Activated CD8-positive, alpha-beta memory T cell treated with anti-CD3 and anti-CD28 coated beads, Interleukin-2, amount 10 ng/mL, durations not matched to agents 7 days and 5 days (primary cell): ENCODE results near the gene RBMS1. TPM values are rescaled to one million over a fixed set of nuclear protein-coding genes. Genes with fewer than 3 reads are reported as not detected.

ENCODE experiments used
- ATAC-seq: fragments of 150-1000 bp; cut with Tn5 transposase; one replicate; pipeline ENCODE4 v1.10.0; 2021; ENCODE audit warnings: moderate library complexity
- CTCF ChIA-PET: fragments of 350-600 bp; sonication (Branson Sonifier 250); formaldehyde crosslinking; loops from one replicate; lab custom pipeline; 2021; ENCODE audit warnings: antibody characterized with exemption; lab: Charles Lee
- DNase-seq: peaks from one replicate; pipeline ENCODE4 v3.0.0-alpha.2; 2020
- H3K27ac Mint-ChIP-seq: one replicate; pipeline ENCODE4 v1.8.0; 2021; ENCODE audit warnings: mild to moderate bottlenecking, mixed read lengths
- H3K27me3 Mint-ChIP-seq: one replicate; pipeline ENCODE4 v1.8.0; 2021; ENCODE audit warnings: mixed read lengths
- H3K36me3 Mint-ChIP-seq: one replicate; pipeline ENCODE4 v1.8.0; 2021; ENCODE audit warnings: mild to moderate bottlenecking, mixed read lengths
- H3K4me1 Mint-ChIP-seq: one replicate; pipeline ENCODE4 v1.8.0; 2021; ENCODE audit warnings: mixed read lengths
- H3K4me3 Mint-ChIP-seq: one replicate; pipeline ENCODE4 v1.8.0; 2021; ENCODE audit warnings: mild to moderate bottlenecking, moderate library complexity, mixed read lengths
- H3K9me3 Mint-ChIP-seq: one replicate; pipeline ENCODE4 v1.8.0; 2022; ENCODE audit warnings: low read depth, mixed read lengths
- total RNA-seq, 2 experiments: library from RNA; stranded (reverse); gene quantifications; one replicate each; pipeline ENCODE4 v1.2.3, GENCODE V29; 2021

RBMS1 gene
- total RNA-seq, 2 experiments from 2014 or later: 41.8 to 54.9 TPM

- peaks cover 16% of the 10 kb centered on the region for H3K36me3 Mint-ChIP-seq
- H3K4me3 Mint-ChIP-seq: no peak overlapping the region
- CTCF ChIA-PET: no interaction called here
- H3K27ac Mint-ChIP-seq: no peak overlapping the region
- H3K9me3 Mint-ChIP-seq: no peaks in the 10 kb centered on the region
- DNase-seq (no peak), ATAC-seq (no peak)
- H3K4me1 Mint-ChIP-seq: no peaks in the 10 kb centered on the region
- no peaks in the 10 kb centered on the region for H3K27me3 Mint-ChIP-seq
Measured at GRCh38 chr2:160360089-160360757, 133.4 kb downstream of the RBMS1 start.

GRCh38 chr2:160358046-160358445, 135.6 kb downstream of the RBMS1 start:
- CTCF ChIA-PET: no interaction called here
- DNase-seq (no peak), ATAC-seq (no peak)
- Mint-ChIP-seq H3K4me3 (no peak overlapping the region), H3K9me3 (no peaks in the 10 kb centered on the region), H3K27me3 (no peaks in the 10 kb centered on the region), H3K4me1 (peaks cover 2% of the 10 kb centered on the region), H3K36me3 (peaks cover 7% of the 10 kb centered on the region), H3K27ac (no peak overlapping the region)

- H3K36me3 Mint-ChIP-seq: peaks cover 7% of the 10 kb centered on the region
- no peaks in the 10 kb centered on the region for H3K27me3 Mint-ChIP-seq
- ATAC-seq (no peak), DNase-seq (no peak)
- H3K4me1 Mint-ChIP-seq: peaks cover 10% of the 10 kb centered on the region
- H3K9me3 Mint-ChIP-seq: no peaks in the 10 kb centered on the region
- H3K27ac Mint-ChIP-seq: no peak overlapping the region
- CTCF ChIA-PET: no interaction called here
- H3K4me3 Mint-ChIP-seq: no peak overlapping the region
Measured at GRCh38 chr2:160356485-160356884, 137.1 kb downstream of the RBMS1 start.

GRCh38 chr2:160355080-160355479, 138.5 kb downstream of the RBMS1 start:
- Mint-ChIP-seq H3K4me1 (peaks cover 10% of the 10 kb centered on the region), H3K9me3 (no peaks in the 10 kb centered on the region)
- CTCF ChIA-PET: no interaction called here

GRCh38 chr2:160354677-160355076, 138.9 kb downstream of the RBMS1 start:
- no peak overlapping the region for H3K27ac Mint-ChIP-seq
- CTCF ChIA-PET: no interaction called here
- no peak overlapping the region for H3K4me3 Mint-ChIP-seq

More at GRCh38 chr2:160355080-160355479, 138.5 kb downstream of the RBMS1 start:
- H3K27me3 Mint-ChIP-seq: no peaks in the 10 kb centered on the region
- H3K36me3 Mint-ChIP-seq: peaks cover 9% of the 10 kb centered on the region
- no peak overlapping the region for H3K4me3 Mint-ChIP-seq
- ATAC-seq (no peak), DNase-seq (no peak)
- no peak overlapping the region for H3K27ac Mint-ChIP-seq

GRCh38 chr2:160353813-160354212, 139.8 kb downstream of the RBMS1 start:
- Mint-ChIP-seq H3K27ac (no peak overlapping the region), H3K4me1 (peaks cover 10% of the 10 kb centered on the region), H3K36me3 (peaks cover 12% of the 10 kb centered on the region), H3K9me3 (no peaks in the 10 kb centered on the region), H3K27me3 (no peaks in the 10 kb centered on the region), H3K4me3 (no peak overlapping the region)
- ATAC-seq (no peak), DNase-seq (no peak)
- CTCF ChIA-PET: interaction anchor here (0.6 to 2.7 kb wide), 15 partner anchors 9 to 640 kb away, joined by 3 to 12 read pairs (median 3); no protein-coding TSS in a partner anchor

More at GRCh38 chr2:160354677-160355076, 138.9 kb downstream of the RBMS1 start:
- ATAC-seq (no peak), DNase-seq (no peak)
- Mint-ChIP-seq H3K36me3 (peaks cover 11% of the 10 kb centered on the region), H3K4me1 (peaks cover 10% of the 10 kb centered on the region), H3K27me3 (no peaks in the 10 kb centered on the region), H3K9me3 (no peaks in the 10 kb centered on the region)

- no peaks in the 10 kb centered on the region for H3K27me3 Mint-ChIP-seq
- H3K4me3 Mint-ChIP-seq: no peak overlapping the region
- H3K9me3 Mint-ChIP-seq: no peaks in the 10 kb centered on the region
- peaks cover 10% of the 10 kb centered on the region for H3K4me1 Mint-ChIP-seq
- peaks cover 12% of the 10 kb centered on the region for H3K36me3 Mint-ChIP-seq
- ATAC-seq (peak; percentile 76), DNase-seq (no peak)
- CTCF ChIA-PET: interaction anchor here (0.6 to 2.7 kb wide), 15 partner anchors 10 to 641 kb away, joined by 3 to 12 read pairs (median 3); no protein-coding TSS in a partner anchor
- no peak overlapping the region for H3K27ac Mint-ChIP-seq
Measured at GRCh38 chr2:160353166-160353565, 140.4 kb downstream of the RBMS1 start.

GRCh38 chr2:160352500-160352899, 141.1 kb downstream of the RBMS1 start:
- peaks cover 13% of the 10 kb centered on the region for H3K4me1 Mint-ChIP-seq
- no peak overlapping the region for H3K4me3 Mint-ChIP-seq

GRCh38 chr2:160351956-160352355, 141.7 kb downstream of the RBMS1 start:
- Mint-ChIP-seq H3K27me3 (no peaks in the 10 kb centered on the region), H3K4me1 (peaks cover 18% of the 10 kb centered on the region), H3K4me3 (no peak overlapping the region), H3K9me3 (no peaks in the 10 kb centered on the region), H3K27ac (no peak overlapping the region), H3K36me3 (peaks cover 6% of the 10 kb centered on the region)
- CTCF ChIA-PET: interaction anchor here (2.1 to 2.7 kb wide), 2 partner anchors 17 to 642 kb away, joined by 7 to 12 read pairs; no protein-coding TSS in a partner anchor
- ATAC-seq (no peak), DNase-seq (no peak)

More at GRCh38 chr2:160352500-160352899, 141.1 kb downstream of the RBMS1 start:
- Mint-ChIP-seq H3K36me3 (peaks cover 7% of the 10 kb centered on the region), H3K27me3 (no peaks in the 10 kb centered on the region), H3K27ac (no peak overlapping the region), H3K9me3 (no peaks in the 10 kb centered on the region)
- ATAC-seq: no peak
- DNase-seq: no peak
- CTCF ChIA-PET: interaction anchor here (1.1 to 2.7 kb wide), 7 partner anchors 9 to 641 kb away, joined by 3 to 12 read pairs (median 4); no protein-coding TSS in a partner anchor

- Mint-ChIP-seq H3K27ac (no peak overlapping the region), H3K4me1 (peaks cover 38% of the 10 kb centered on the region), H3K36me3 (peaks cover 8% of the 10 kb centered on the region), H3K9me3 (no peaks in the 10 kb centered on the region), H3K27me3 (no peaks in the 10 kb centered on the region), H3K4me3 (no peak overlapping the region)
- CTCF ChIA-PET: no interaction called here
- ATAC-seq (no peak), DNase-seq (no peak)
Measured at GRCh38 chr2:160349306-160349705, 144.3 kb downstream of the RBMS1 start.

- H3K4me3 Mint-ChIP-seq: no peak overlapping the region
- DNase-seq: no peak
- no peak overlapping the region for H3K27ac Mint-ChIP-seq
- peaks cover 11% of the 10 kb centered on the region for H3K36me3 Mint-ChIP-seq
- CTCF ChIA-PET: no interaction called here
- no peaks in the 10 kb centered on the region for H3K27me3 Mint-ChIP-seq
- H3K9me3 Mint-ChIP-seq: no peaks in the 10 kb centered on the region
- no peak for ATAC-seq
- peaks cover 36% of the 10 kb centered on the region for H3K4me1 Mint-ChIP-seq
Measured at GRCh38 chr2:160347269-160347863, 146.2 kb downstream of the RBMS1 start.

- Mint-ChIP-seq H3K4me1 (peaks cover 30% of the 10 kb centered on the region), H3K27me3 (no peaks in the 10 kb centered on the region), H3K36me3 (peaks cover 11% of the 10 kb centered on the region), H3K9me3 (no peaks in the 10 kb centered on the region), H3K4me3 (no peak overlapping the region), H3K27ac (peak overlapping the region; percentile 54)
- CTCF ChIA-PET: interaction anchor here (1.1 to 1.4 kb wide), 2 partner anchors 21 to 30 kb away, joined by 3 to 4 read pairs; no protein-coding TSS in a partner anchor
- DNase-seq (no peak), ATAC-seq (peak; percentile 23)
Measured at GRCh38 chr2:160345071-160345764, 148.4 kb downstream of the RBMS1 start.

- ATAC-seq (no peak), DNase-seq (no peak)
- Mint-ChIP-seq H3K4me3 (no peak overlapping the region), H3K27ac (no peak overlapping the region), H3K36me3 (peaks cover 7% of the 10 kb centered on the region), H3K4me1 (peaks cover 30% of the 10 kb centered on the region), H3K27me3 (no peaks in the 10 kb centered on the region), H3K9me3 (no peaks in the 10 kb centered on the region)
- CTCF ChIA-PET: interaction anchor here (0.7 to 1.3 kb wide), 2 partner anchors 10 to 11 kb away, joined by 3 read pairs; no protein-coding TSS in a partner anchor
Measured at GRCh38 chr2:160343404-160343803, 150.2 kb downstream of the RBMS1 start.
